ENCODE data around the gene MAP1LC3A.

MAP1LC3A gene

GRCh38 chr20:34573541-34574300, 15.2 kb downstream of the MAP1LC3A start:
- WGBS, 2 donors (ENCODE audit: extremely low coverage in 2 of 2, insufficient read length in 2 of 2, insufficient replicate concordance in 1 of 2): no CpG with 5 or more reads among the region's 7 CpGs
- Histone ChIP-seq H3K14ac (ENCODE audit: low read length) (no peak overlapping the region), H3K9ac (ENCODE audit: low read depth, low read length, poor library complexity) (no peak overlapping the region), H3K79me1 (ENCODE audit: low read depth, low read length) (no peaks in the 10 kb centered on the region), H2BK5ac (ENCODE audit: low read length) (no peak overlapping the region), H3K4me1 (ENCODE audit: control insufficient read depth in 2 of 2, insufficient read depth in 1 of 2, low read depth in 1 of 2, low read length in 2 of 2) (no peaks in the 10 kb centered on the region), H3K4me2 (ENCODE audit: insufficient read depth, low read length, poor library complexity, severe bottlenecking) (no peak overlapping the region), H3K9me3 (replicated peaks in 1 of 2; ENCODE audit: control insufficient read depth in 2 of 2, insufficient read depth in 1 of 2, low read depth in 1 of 2, low read length in 2 of 2) (no peaks in the 10 kb centered on the region), H4K8ac (ENCODE audit: low read depth, low read length) (no peak overlapping the region), H2BK15ac (ENCODE audit: low read length) (no peak overlapping the region), H4K91ac (ENCODE audit: low read depth, low read length, poor library complexity) (no peak overlapping the region), H3K27me3 (ENCODE audit: control insufficient read depth in 3 of 3, insufficient read depth in 3 of 3, low read depth in 1 of 3, low read length in 3 of 3) (no peaks in the 10 kb centered on the region), H2BK12ac (ENCODE audit: low read length) (no peak overlapping the region), H3K4me3 (ENCODE audit: low read length in 2 of 2) (no peak overlapping the region), H3K36me3 (replicated peaks in 1 of 2; ENCODE audit: control insufficient read depth in 2 of 2, insufficient read depth in 2 of 2, low read length in 2 of 2) (peaks cover 10 to 55% of the 10 kb centered on the region in 2 donors), H3K23ac (ENCODE audit: low read depth, low read length, poor library complexity) (no peak overlapping the region), H2AFZ (ENCODE audit: low read length) (no peak overlapping the region), H3K18ac (ENCODE audit: low read length) (no peak overlapping the region), H3K27ac (replicated peaks; ENCODE audit: low read length) (no peak overlapping the region), H2BK120ac (ENCODE audit: low read depth, low read length) (no peak overlapping the region), H2AK5ac (ENCODE audit: low read depth, low read length) (no peak overlapping the region), H3K4ac (ENCODE audit: low read length) (no peak overlapping the region)
- no peak for DNase-seq (ENCODE audit: low spot score)

- H3K9me3 ChIP-seq (replicated peaks in 1 of 2; ENCODE audit: control insufficient read depth in 2 of 2, insufficient read depth in 1 of 2, low read depth in 1 of 2, low read length in 2 of 2): no peaks in the 10 kb centered on the region
- H4K91ac ChIP-seq (ENCODE audit: low read depth, low read length, poor library complexity): no peak overlapping the region
- H2BK120ac ChIP-seq (ENCODE audit: low read depth, low read length): no peak overlapping the region
- peaks cover 10 to 61% of the 10 kb centered on the region in 2 donors for H3K36me3 ChIP-seq (replicated peaks in 1 of 2; ENCODE audit: control insufficient read depth in 2 of 2, insufficient read depth in 2 of 2, low read length in 2 of 2)
- no peak overlapping the region for H2BK15ac ChIP-seq (ENCODE audit: low read length)
- no peak overlapping the region for H3K4ac ChIP-seq (ENCODE audit: low read length)
- H3K4me1 ChIP-seq (ENCODE audit: control insufficient read depth in 2 of 2, insufficient read depth in 1 of 2, low read depth in 1 of 2, low read length in 2 of 2): no peaks in the 10 kb centered on the region
- H3K4me3 ChIP-seq (ENCODE audit: low read length in 2 of 2): no peak overlapping the region
- no peak overlapping the region for H2BK12ac ChIP-seq (ENCODE audit: low read length)
- no peak overlapping the region for H2AFZ ChIP-seq (ENCODE audit: low read length)
- H3K79me1 ChIP-seq (ENCODE audit: low read depth, low read length): no peaks in the 10 kb centered on the region
- H3K4me2 ChIP-seq (ENCODE audit: insufficient read depth, low read length, poor library complexity, severe bottlenecking): no peak overlapping the region
- H3K14ac ChIP-seq (ENCODE audit: low read length): no peak overlapping the region
- H4K8ac ChIP-seq (ENCODE audit: low read depth, low read length): no peak overlapping the region
- H3K18ac ChIP-seq (ENCODE audit: low read length): no peak overlapping the region
- H3K27ac ChIP-seq (replicated peaks; ENCODE audit: low read length): no peak overlapping the region
- no peak for DNase-seq (ENCODE audit: low spot score)
- no peak overlapping the region for H3K23ac ChIP-seq (ENCODE audit: low read depth, low read length, poor library complexity)
- no peaks in the 10 kb centered on the region for H3K27me3 ChIP-seq (ENCODE audit: control insufficient read depth in 3 of 3, insufficient read depth in 3 of 3, low read depth in 1 of 3, low read length in 3 of 3)
- H2AK5ac ChIP-seq (ENCODE audit: low read depth, low read length): no peak overlapping the region
- H3K9ac ChIP-seq (ENCODE audit: low read depth, low read length, poor library complexity): no peak overlapping the region
- WGBS, 2 donors (ENCODE audit: extremely low coverage in 2 of 2, insufficient read length in 2 of 2, insufficient replicate concordance in 1 of 2): no CpG with 5 or more reads among the region's 5 CpGs
- H2BK5ac ChIP-seq (ENCODE audit: low read length): no peak overlapping the region
Measured at GRCh38 chr20:34574426-34574825, 15.9 kb downstream of the MAP1LC3A start.

GRCh38 chr20:34574861-34575260, 16.3 kb downstream of the MAP1LC3A start:
- no peak overlapping the region for H4K8ac ChIP-seq (ENCODE audit: low read depth, low read length)
- H3K14ac ChIP-seq (ENCODE audit: low read length): no peak overlapping the region
- H3K4ac ChIP-seq (ENCODE audit: low read length): no peak overlapping the region
- no CpG with 5 or more reads among the region's 6 CpGs for WGBS, 2 donors (ENCODE audit: extremely low coverage in 2 of 2, insufficient read length in 2 of 2, insufficient replicate concordance in 1 of 2)
- H3K18ac ChIP-seq (ENCODE audit: low read length): no peak overlapping the region
- H3K4me2 ChIP-seq (ENCODE audit: insufficient read depth, low read length, poor library complexity, severe bottlenecking): no peak overlapping the region
- H3K79me1 ChIP-seq (ENCODE audit: low read depth, low read length): no peaks in the 10 kb centered on the region
- no peak overlapping the region for H2BK120ac ChIP-seq (ENCODE audit: low read depth, low read length)
- no peak overlapping the region for H2AFZ ChIP-seq (ENCODE audit: low read length)
- no peak overlapping the region for H3K27ac ChIP-seq (replicated peaks; ENCODE audit: low read length)
- H2BK12ac ChIP-seq (ENCODE audit: low read length): no peak overlapping the region
- no peak overlapping the region for H3K9ac ChIP-seq (ENCODE audit: low read depth, low read length, poor library complexity)
- no peaks in the 10 kb centered on the region for H3K4me1 ChIP-seq (ENCODE audit: control insufficient read depth in 2 of 2, insufficient read depth in 1 of 2, low read depth in 1 of 2, low read length in 2 of 2)
- peak overlapping the region in 1 of 2 donors; percentile 18 for H3K4me3 ChIP-seq (ENCODE audit: low read length in 2 of 2)
- H2BK15ac ChIP-seq (ENCODE audit: low read length): no peak overlapping the region
- no peak overlapping the region for H2BK5ac ChIP-seq (ENCODE audit: low read length)
- H2AK5ac ChIP-seq (ENCODE audit: low read depth, low read length): no peak overlapping the region
- H3K23ac ChIP-seq (ENCODE audit: low read depth, low read length, poor library complexity): no peak overlapping the region
- no peak overlapping the region for H4K91ac ChIP-seq (ENCODE audit: low read depth, low read length, poor library complexity)
- no peak for DNase-seq (ENCODE audit: low spot score)
- H3K9me3 ChIP-seq (replicated peaks in 1 of 2; ENCODE audit: control insufficient read depth in 2 of 2, insufficient read depth in 1 of 2, low read depth in 1 of 2, low read length in 2 of 2): no peaks in the 10 kb centered on the region
- no peaks in the 10 kb centered on the region for H3K27me3 ChIP-seq (ENCODE audit: control insufficient read depth in 3 of 3, insufficient read depth in 3 of 3, low read depth in 1 of 3, low read length in 3 of 3)
- H3K36me3 ChIP-seq (replicated peaks in 1 of 2; ENCODE audit: control insufficient read depth in 2 of 2, insufficient read depth in 2 of 2, low read length in 2 of 2): peaks cover 10 to 61% of the 10 kb centered on the region in 2 donors

- no peak overlapping the region for H2BK120ac ChIP-seq (ENCODE audit: low read depth, low read length)
- H4K91ac ChIP-seq (ENCODE audit: low read depth, low read length, poor library complexity): no peak overlapping the region
- no peak overlapping the region for H3K4me3 ChIP-seq (ENCODE audit: low read length in 2 of 2)
- H3K9me3 ChIP-seq (replicated peaks in 1 of 2; ENCODE audit: control insufficient read depth in 2 of 2, insufficient read depth in 1 of 2, low read depth in 1 of 2, low read length in 2 of 2): no peaks in the 10 kb centered on the region
- no peak overlapping the region for H2BK15ac ChIP-seq (ENCODE audit: low read length)
- H2AK5ac ChIP-seq (ENCODE audit: low read depth, low read length): no peak overlapping the region
- H3K18ac ChIP-seq (ENCODE audit: low read length): no peak overlapping the region
- H3K23ac ChIP-seq (ENCODE audit: low read depth, low read length, poor library complexity): no peak overlapping the region
- no CpG with 5 or more reads among the region's 5 CpGs for WGBS, 2 donors (ENCODE audit: extremely low coverage in 2 of 2, insufficient read length in 2 of 2, insufficient replicate concordance in 1 of 2)
- no peak overlapping the region for H3K14ac ChIP-seq (ENCODE audit: low read length)
- H2BK5ac ChIP-seq (ENCODE audit: low read length): no peak overlapping the region
- no peak overlapping the region for H2BK12ac ChIP-seq (ENCODE audit: low read length)
- H3K4ac ChIP-seq (ENCODE audit: low read length): no peak overlapping the region
- H3K27me3 ChIP-seq (ENCODE audit: control insufficient read depth in 3 of 3, insufficient read depth in 3 of 3, low read depth in 1 of 3, low read length in 3 of 3): no peaks in the 10 kb centered on the region
- H3K4me1 ChIP-seq (ENCODE audit: control insufficient read depth in 2 of 2, insufficient read depth in 1 of 2, low read depth in 1 of 2, low read length in 2 of 2): no peaks in the 10 kb centered on the region
- no peak for DNase-seq (ENCODE audit: low spot score)
- no peak overlapping the region for H3K9ac ChIP-seq (ENCODE audit: low read depth, low read length, poor library complexity)
- no peak overlapping the region for H3K27ac ChIP-seq (replicated peaks; ENCODE audit: low read length)
- no peak overlapping the region for H2AFZ ChIP-seq (ENCODE audit: low read length)
- no peak overlapping the region for H3K4me2 ChIP-seq (ENCODE audit: insufficient read depth, low read length, poor library complexity, severe bottlenecking)
- peaks cover 10 to 63% of the 10 kb centered on the region in 2 donors for H3K36me3 ChIP-seq (replicated peaks in 1 of 2; ENCODE audit: control insufficient read depth in 2 of 2, insufficient read depth in 2 of 2, low read length in 2 of 2)
- H3K79me1 ChIP-seq (ENCODE audit: low read depth, low read length): no peaks in the 10 kb centered on the region
- H4K8ac ChIP-seq (ENCODE audit: low read depth, low read length): no peak overlapping the region
Measured at GRCh38 chr20:34575271-34575670, 16.8 kb downstream of the MAP1LC3A start.

All from neuronal stem cell (in vitro differentiated cells).